ENCODE results near the gene THBS2. TPM values are rescaled to one million over a fixed set of nuclear protein-coding genes. Genes with fewer than 3 reads are reported as not detected.

The THBS2 gene
- total RNA-seq, 1 donor from 2014 or later, result 0.23 TPM

DNA sequence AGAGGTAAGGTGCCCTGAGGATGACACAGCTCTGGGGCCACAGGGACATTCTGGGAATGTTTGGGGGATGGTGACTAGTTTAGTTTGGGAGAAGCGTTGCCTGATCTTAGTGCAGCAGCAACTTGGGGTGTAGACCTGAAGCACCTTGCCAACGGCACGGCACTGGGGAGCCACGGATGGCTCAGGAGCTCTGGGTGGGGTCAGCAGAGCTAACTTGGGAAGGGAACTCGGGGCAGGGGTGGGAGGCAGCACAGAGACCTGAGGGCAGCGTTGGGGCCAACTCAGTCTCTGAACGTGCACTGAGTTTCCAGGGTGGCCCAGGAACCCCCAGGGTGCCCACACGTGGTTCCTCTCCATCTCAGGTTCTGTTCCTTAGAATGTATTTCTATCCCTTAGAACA lies 14.9 kb downstream of the THBS2 start:
- TF ChIP-seq, protein P1, sequence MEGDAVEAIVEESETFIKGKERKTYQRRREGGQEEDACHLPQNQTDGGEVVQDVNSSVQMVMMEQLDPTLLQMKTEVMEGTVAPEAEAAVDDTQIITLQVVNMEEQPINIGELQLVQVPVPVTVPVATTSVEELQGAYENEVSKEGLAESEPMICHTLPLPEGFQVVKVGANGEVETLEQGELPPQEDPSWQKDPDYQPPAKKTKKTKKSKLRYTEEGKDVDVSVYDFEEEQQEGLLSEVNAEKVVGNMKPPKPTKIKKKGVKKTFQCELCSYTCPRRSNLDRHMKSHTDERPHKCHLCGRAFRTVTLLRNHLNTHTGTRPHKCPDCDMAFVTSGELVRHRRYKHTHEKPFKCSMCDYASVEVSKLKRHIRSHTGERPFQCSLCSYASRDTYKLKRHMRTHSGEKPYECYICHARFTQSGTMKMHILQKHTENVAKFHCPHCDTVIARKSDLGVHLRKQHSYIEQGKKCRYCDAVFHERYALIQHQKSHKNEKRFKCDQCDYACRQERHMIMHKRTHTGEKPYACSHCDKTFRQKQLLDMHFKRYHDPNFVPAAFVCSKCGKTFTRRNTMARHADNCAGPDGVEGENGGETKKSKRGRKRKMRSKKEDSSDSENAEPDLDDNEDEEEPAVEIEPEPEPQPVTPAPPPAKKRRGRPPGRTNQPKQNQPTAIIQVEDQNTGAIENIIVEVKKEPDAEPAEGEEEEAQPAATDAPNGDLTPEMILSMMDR (IDR thresholded peaks at IDR 0.05; ENCODE audit: unreplicated experiment), result no peak
- Mint-ChIP-seq H3K9me3 (ENCODE audit: unreplicated experiment) (peaks cover 5% of the 10 kb centered on the region), H3K4me3 (ENCODE audit: unreplicated experiment) (no peak overlapping the region), H3K27ac (ENCODE audit: unreplicated experiment) (no peak overlapping the region), H3K4me1 (ENCODE audit: unreplicated experiment) (peaks cover 3% of the 10 kb centered on the region), H3K27me3 (ENCODE audit: unreplicated experiment) (peaks cover 7% of the 10 kb centered on the region), H3K36me3 (ENCODE audit: low read depth, unreplicated experiment) (peaks cover 7% of the 10 kb centered on the region)
- DNase-seq (ENCODE audit: low spot score), result no peak

DNA sequence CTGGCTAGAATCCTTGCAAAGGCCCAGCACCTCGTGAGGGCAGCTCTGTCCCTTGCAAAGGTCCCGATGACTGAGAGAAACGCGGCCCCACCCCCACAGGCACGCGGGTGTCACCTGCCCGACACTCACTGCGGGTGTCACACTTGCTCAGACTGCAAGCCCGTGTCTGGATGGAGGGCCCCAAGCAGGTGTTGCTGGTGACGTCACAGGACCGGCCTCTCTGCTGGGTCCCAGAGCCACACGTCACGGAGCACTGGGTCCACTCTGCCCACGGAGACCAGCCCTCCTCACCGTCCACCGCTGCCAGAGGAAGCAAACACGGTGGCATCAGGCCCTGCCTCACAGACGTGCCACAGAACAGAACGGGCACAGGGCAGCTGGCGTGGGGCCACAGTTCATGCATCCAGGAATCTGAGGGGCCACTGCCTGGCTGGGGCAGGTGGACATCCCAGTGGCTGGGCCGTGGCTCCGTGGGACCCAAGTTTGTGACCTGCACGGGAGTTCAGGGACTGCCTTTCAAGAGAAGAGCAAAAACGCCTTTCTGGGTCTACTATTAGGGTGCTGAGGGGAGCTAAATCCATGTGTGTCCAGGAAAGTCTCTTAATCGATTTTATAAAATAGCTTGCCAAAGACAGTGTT lies 16.0 kb downstream of the THBS2 start:
- peaks cover 5% of the 10 kb centered on the region for H3K9me3 Mint-ChIP-seq (ENCODE audit: unreplicated experiment)
- TF ChIP-seq, protein P1 (IDR thresholded peaks at IDR 0.05; ENCODE audit: unreplicated experiment), result no peak
- peaks cover 14% of the 10 kb centered on the region for H3K36me3 Mint-ChIP-seq (ENCODE audit: low read depth, unreplicated experiment)
- H3K4me3 Mint-ChIP-seq (ENCODE audit: unreplicated experiment), result no peak overlapping the region
- peaks cover 6% of the 10 kb centered on the region for H3K4me1 Mint-ChIP-seq (ENCODE audit: unreplicated experiment)
- peaks cover 10% of the 10 kb centered on the region for H3K27me3 Mint-ChIP-seq (ENCODE audit: unreplicated experiment)
- H3K27ac Mint-ChIP-seq (ENCODE audit: unreplicated experiment), result no peak overlapping the region
- no peak for DNase-seq (ENCODE audit: low spot score)

DNA sequence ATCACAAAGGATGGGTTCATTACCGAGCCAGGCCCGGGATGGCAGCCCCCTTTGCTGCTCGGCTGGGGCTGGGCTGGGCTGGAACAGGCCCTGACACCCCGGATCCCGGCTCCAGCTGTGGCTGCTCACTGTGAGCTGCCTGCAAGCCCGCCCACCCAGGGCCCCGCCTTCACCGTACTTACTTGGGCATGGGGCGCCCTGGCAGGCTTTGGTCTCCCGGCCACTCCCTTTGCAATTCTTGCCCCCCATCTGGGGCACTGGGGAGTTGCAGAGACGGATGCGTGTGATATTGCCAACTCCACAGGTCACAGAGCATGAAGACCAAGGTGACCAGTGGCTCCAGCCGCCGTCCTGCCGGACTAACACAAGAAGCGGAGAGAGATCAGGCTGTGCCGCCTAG lies 16.7 kb downstream of the THBS2 start:
- H3K9me3 Mint-ChIP-seq (ENCODE audit: unreplicated experiment), result peaks cover 5% of the 10 kb centered on the region
- peaks cover 10% of the 10 kb centered on the region for H3K27me3 Mint-ChIP-seq (ENCODE audit: unreplicated experiment)
- no peak overlapping the region for H3K27ac Mint-ChIP-seq (ENCODE audit: unreplicated experiment)
- TF ChIP-seq, protein P1 (IDR thresholded peaks at IDR 0.05; ENCODE audit: unreplicated experiment), result no peak
- no peak overlapping the region for H3K4me3 Mint-ChIP-seq (ENCODE audit: unreplicated experiment)
- peaks cover 14% of the 10 kb centered on the region for H3K36me3 Mint-ChIP-seq (ENCODE audit: low read depth, unreplicated experiment)
- peaks cover 6% of the 10 kb centered on the region for H3K4me1 Mint-ChIP-seq (ENCODE audit: unreplicated experiment)
- DNase-seq (ENCODE audit: low spot score), result no peak

DNA sequence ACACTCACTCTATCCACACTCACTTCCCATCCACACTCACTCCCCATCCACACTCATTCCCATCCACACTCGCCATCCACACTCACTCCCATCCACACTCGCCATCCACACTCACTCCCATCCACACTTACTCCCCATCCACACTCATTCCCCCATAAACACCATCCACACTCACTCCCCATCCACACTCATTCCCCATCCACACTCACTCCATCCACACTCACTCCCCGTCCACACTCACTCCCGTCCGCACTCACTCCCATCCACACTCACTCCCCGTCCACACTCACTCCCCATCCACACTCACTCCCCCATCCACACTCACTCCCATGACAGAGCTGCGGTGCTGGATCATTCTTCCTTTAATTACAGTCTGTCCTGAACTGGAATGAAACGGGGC lies 17.1 kb downstream of the THBS2 start:
- Mint-ChIP-seq H3K36me3 (ENCODE audit: low read depth, unreplicated experiment) (peaks cover 14% of the 10 kb centered on the region), H3K4me3 (ENCODE audit: unreplicated experiment) (no peak overlapping the region), H3K9me3 (ENCODE audit: unreplicated experiment) (peaks cover 5% of the 10 kb centered on the region), H3K4me1 (ENCODE audit: unreplicated experiment) (peaks cover 6% of the 10 kb centered on the region), H3K27ac (ENCODE audit: unreplicated experiment) (no peak overlapping the region), H3K27me3 (ENCODE audit: unreplicated experiment) (peaks cover 10% of the 10 kb centered on the region)
- no peak for DNase-seq (ENCODE audit: low spot score)
- TF ChIP-seq, protein P1 (IDR thresholded peaks at IDR 0.05; ENCODE audit: unreplicated experiment), result no peak

DNA sequence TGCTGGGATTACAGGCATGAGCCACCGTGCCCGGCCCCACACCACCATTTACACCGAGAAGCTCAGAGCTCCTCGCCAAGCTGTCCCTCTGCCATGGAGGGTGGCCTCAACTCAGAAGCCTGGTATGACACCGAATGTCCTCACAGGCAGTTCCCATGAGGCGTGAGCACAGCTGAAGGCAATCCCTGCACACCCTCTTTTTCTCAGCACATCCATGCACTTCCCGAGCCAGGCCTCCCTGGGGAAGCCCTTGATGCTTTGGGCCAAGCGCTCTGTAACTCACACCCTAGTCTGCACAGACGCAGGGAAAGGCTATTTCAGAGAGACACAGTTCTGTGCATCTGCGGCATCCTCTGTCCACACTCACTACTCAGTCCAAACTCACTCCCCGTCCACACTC lies 18.4 kb downstream of the THBS2 start:
- no peak overlapping the region for H3K27ac Mint-ChIP-seq (ENCODE audit: unreplicated experiment)
- TF ChIP-seq, protein P1 (IDR thresholded peaks at IDR 0.05; ENCODE audit: unreplicated experiment), result no peak
- H3K27me3 Mint-ChIP-seq (ENCODE audit: unreplicated experiment), result peaks cover 13% of the 10 kb centered on the region
- H3K36me3 Mint-ChIP-seq (ENCODE audit: low read depth, unreplicated experiment), result peaks cover 14% of the 10 kb centered on the region
- no peak overlapping the region for H3K4me3 Mint-ChIP-seq (ENCODE audit: unreplicated experiment)
- DNase-seq (ENCODE audit: low spot score), result no peak
- peaks cover 6% of the 10 kb centered on the region for H3K4me1 Mint-ChIP-seq (ENCODE audit: unreplicated experiment)
- peaks cover 5% of the 10 kb centered on the region for H3K9me3 Mint-ChIP-seq (ENCODE audit: unreplicated experiment)

All from endothelial cell (in vitro differentiated cells).